H1 (cell line): Measurements from ENCODE around the gene EIF3B.

ENCODE experiments used
- CBX5 ChIP-seq: fragments of 300-800, 300-1000 bp; sonication (generic); IDR thresholded peaks from 2 replicates; pipeline ENCODE4 v1.7.1; 2016; ENCODE audit warnings: antibody characterized with exemption, low read length, low read depth
- CEBPB ChIP-seq: IDR thresholded peaks from 2 replicates; pipeline ENCODE4 v1.6.1; 2012; ENCODE audit warnings: low read depth, low read length
- EZH2 ChIP-seq: fragments of 200-600 bp; sonication (generic); IDR thresholded peaks from 2 replicates; pipeline ENCODE4 v1.7.1; 2012; ENCODE audit warnings: low read depth, mild to moderate bottlenecking, moderate library complexity, low read length, inconsistent platforms; ENCODE audit not compliant: severe bottlenecking
- KDM5A ChIP-seq: fragments of 200-600 bp; IDR thresholded peaks from 2 replicates; pipeline ENCODE4 v1.7.1; 2012; ENCODE audit warnings: mild to moderate bottlenecking, low read length, inconsistent platforms, mixed read lengths
- MAFK ChIP-seq: IDR thresholded peaks from 2 replicates; pipeline ENCODE4 v1.6.1; 2012; ENCODE audit warnings: low read depth, mild to moderate bottlenecking, improper control_type of control experiment, low read length
- POLR2A ChIP-seq, 2 experiments: IDR thresholded peaks; 1 replicate in 1 of 2; 2 replicates in 1 of 2; pipeline ENCODE4 v1.6.1; 2011; ENCODE audit warnings: low read depth in 2 of 2, low read length in 2 of 2, mild to moderate bottlenecking in 2 of 2; ENCODE audit errors: control extremely low read depth in 1 of 2
- SIN3A ChIP-seq, 2 experiments: IDR thresholded peaks in 1 of 2; conservative IDR thresholded peaks in 1 of 2; 2 replicates each; pipeline ENCODE4 v1.6.1; 2011 to 2012; ENCODE audit warnings: low read length in 2 of 2, improper control_type of control experiment in 1 of 2, low read depth in 1 of 2, mild to moderate bottlenecking in 1 of 2
- SUZ12 ChIP-seq: fragments of 200-600 bp; sonication (generic); IDR thresholded peaks from 2 replicates; pipeline ENCODE4 v1.6.1; 2012; ENCODE audit warnings: mild to moderate bottlenecking, inconsistent platforms, low read length, moderate library complexity, mixed read lengths
- TAF1 ChIP-seq: IDR thresholded peaks from 2 replicates; pipeline ENCODE4 v1.6.1; 2011; ENCODE audit warnings: mild to moderate bottlenecking, low read depth, low read length
- USF2 ChIP-seq: IDR thresholded peaks from 2 replicates; pipeline ENCODE4 v1.6.1; 2011; ENCODE audit warnings: low read length, improper control_type of control experiment
- YY1 ChIP-seq: IDR thresholded peaks from 2 replicates; pipeline ENCODE4 v1.6.1; 2011; ENCODE audit warnings: low read depth, mild to moderate bottlenecking, low read length
- TF ChIP-seq, protein P1 (sequence below), 3 experiments: IDR thresholded peaks; 1 replicate in 2 of 3; 2 replicates in 1 of 3; pipeline versions ENCODE4 v1.5.1 to v1.6.1; 2011; ENCODE audit warnings: low read length in 3 of 3, mild to moderate bottlenecking in 3 of 3, inconsistent platforms in 2 of 3, low read depth in 1 of 3, moderate library complexity in 1 of 3; ENCODE audit not compliant: insufficient read depth in 1 of 3; ENCODE audit errors: control extremely low read depth in 1 of 3

GRCh38 chr7:2393706-2394105 lies 39.1 kb downstream of the EIF3B start:
- TF ChIP-seq, protein P1, sequence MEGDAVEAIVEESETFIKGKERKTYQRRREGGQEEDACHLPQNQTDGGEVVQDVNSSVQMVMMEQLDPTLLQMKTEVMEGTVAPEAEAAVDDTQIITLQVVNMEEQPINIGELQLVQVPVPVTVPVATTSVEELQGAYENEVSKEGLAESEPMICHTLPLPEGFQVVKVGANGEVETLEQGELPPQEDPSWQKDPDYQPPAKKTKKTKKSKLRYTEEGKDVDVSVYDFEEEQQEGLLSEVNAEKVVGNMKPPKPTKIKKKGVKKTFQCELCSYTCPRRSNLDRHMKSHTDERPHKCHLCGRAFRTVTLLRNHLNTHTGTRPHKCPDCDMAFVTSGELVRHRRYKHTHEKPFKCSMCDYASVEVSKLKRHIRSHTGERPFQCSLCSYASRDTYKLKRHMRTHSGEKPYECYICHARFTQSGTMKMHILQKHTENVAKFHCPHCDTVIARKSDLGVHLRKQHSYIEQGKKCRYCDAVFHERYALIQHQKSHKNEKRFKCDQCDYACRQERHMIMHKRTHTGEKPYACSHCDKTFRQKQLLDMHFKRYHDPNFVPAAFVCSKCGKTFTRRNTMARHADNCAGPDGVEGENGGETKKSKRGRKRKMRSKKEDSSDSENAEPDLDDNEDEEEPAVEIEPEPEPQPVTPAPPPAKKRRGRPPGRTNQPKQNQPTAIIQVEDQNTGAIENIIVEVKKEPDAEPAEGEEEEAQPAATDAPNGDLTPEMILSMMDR (IDR thresholded peaks at IDR 0.05; ENCODE audit: control extremely low read depth in 1 of 3, insufficient read depth in 1 of 3, low read depth in 1 of 3, low read length in 3 of 3) = no peak
- no peak for TF ChIP-seq CEBPB
- no peak for TF ChIP-seq MAFK
- no peak for TF ChIP-seq YY1
- no peak for TF ChIP-seq USF2
- no peak for TF ChIP-seq SUZ12
- no peak for TF ChIP-seq TAF1
- TF ChIP-seq SIN3A (conservative IDR thresholded peaks at IDR 0.05 in 1 of 2, IDR thresholded peaks at IDR 0.05 in 1 of 2; ENCODE audit: low read depth in 1 of 2, low read length in 2 of 2) = no peak
- TF ChIP-seq KDM5A = no peak
- no peak for TF ChIP-seq CBX5
- no peak for TF ChIP-seq POLR2A (IDR thresholded peaks at IDR 0.05; ENCODE audit: control extremely low read depth in 1 of 2, low read depth in 2 of 2, low read length in 2 of 2)
- TF ChIP-seq EZH2 = no peak
